Stimulated activated naive CD4-positive, alpha-beta T cell treated with Interleukin-2 at 50 U/mL for 16 hours (primary cell): ENCODE measurements around the gene TARDBP.
"Not testable (repeated sequence)": the region's sequence is repeated elsewhere in the genome, so short reads cannot be mapped to it uniquely, and the experiment has no call there.

ENCODE experiments used
- DNase-seq: peaks from one replicate; lab custom pipeline; 2025; lab: John Stamatoyannopoulos, UW

Gene TARDBP

GRCh38 chr1:11059968-11060830 lies 47.7 kb downstream of the TARDBP start, which contains the start of gene SRM:
SRM (minus strand) TSS chr1:11060018; CDS start chr1:11059943, 75 bp downstream.
- peak; percentile 88 for DNase-seq

GRCh38 chr1:11061652-11062365 lies 49.4 kb downstream of the TARDBP start:
- no peak for DNase-seq

GRCh38 chr1:11062965-11063401 lies 50.5 kb downstream of the TARDBP start:
- DNase-seq = peak; percentile 34

- DNase-seq = not testable (repeated sequence)
These were observed 51.6 kb downstream of the TARDBP start for GRCh38 chr1:11063937-11064537.

- no peak for DNase-seq
These were observed 52.5 kb downstream of the TARDBP start for GRCh38 chr1:11064942-11065341.

GRCh38 chr1:11065796-11066195 lies 53.3 kb downstream of the TARDBP start:
- DNase-seq = no peak

GRCh38 chr1:11067716-11068599 lies 55.5 kb downstream of the TARDBP start:
- no peak for DNase-seq

GRCh38 chr1:11068600-11069473 lies 56.4 kb downstream of the TARDBP start:
- no peak for DNase-seq

- DNase-seq = no peak
These were observed 58.4 kb downstream of the TARDBP start for GRCh38 chr1:11070876-11071275.

- DNase-seq = no peak
These were observed 59.2 kb downstream of the TARDBP start for GRCh38 chr1:11071463-11072215.

GRCh38 chr1:11072216-11072917 lies 59.9 kb downstream of the TARDBP start:
- DNase-seq = no peak

- not testable (repeated sequence) for DNase-seq
These were observed 60.9 kb downstream of the TARDBP start for GRCh38 chr1:11073398-11073797.
